ENCODE measurements around the gene LRRC74A.

LRRC74A gene

GRCh38 chr14:76810953-76811400 is 15.2 kb upstream of the LRRC74A start:
- DNase-seq: peak; percentile 37

- DNase-seq: no peak
Observed at GRCh38 chr14:76811561-76811960, 14.6 kb upstream of the LRRC74A start.

- no peak for DNase-seq
Observed at GRCh38 chr14:76812093-76812421, 14.2 kb upstream of the LRRC74A start.

GRCh38 chr14:76812422-76813383 is 13.5 kb upstream of the LRRC74A start, which contains the start of gene ANGEL1:
TSS of gene ANGEL1 (minus strand) at chr14:76812882. CDS start at chr14:76812827, 55 bp downstream.
- DNase-seq: peak; percentile 94

- DNase-seq: no peak
Observed at GRCh38 chr14:76814726-76815645, 11.2 kb upstream of the LRRC74A start.

- no peak for DNase-seq
Observed at GRCh38 chr14:76820700-76821099, 5.5 kb upstream of the LRRC74A start.

- no peak for DNase-seq
Observed at GRCh38 chr14:76827696-76828296, 1.6 kb downstream of the LRRC74A start.

GRCh38 chr14:76828339-76829012 is 2.3 kb downstream of the LRRC74A start:
- DNase-seq: no peak

GRCh38 chr14:76829013-76829365 is 2.8 kb downstream of the LRRC74A start:
- no peak for DNase-seq

GRCh38 chr14:76829650-76830421 is 3.6 kb downstream of the LRRC74A start:
- no peak for DNase-seq

- DNase-seq: no peak
Observed at GRCh38 chr14:76830556-76830955, 4.3 kb downstream of the LRRC74A start.

GRCh38 chr14:76832503-76832988 is 6.3 kb downstream of the LRRC74A start:
- no peak for DNase-seq

- DNase-seq: no peak
Observed at GRCh38 chr14:76833011-76833410, 6.8 kb downstream of the LRRC74A start.

- peak; percentile 62 for DNase-seq
Observed at GRCh38 chr14:76834241-76834661, 8.0 kb downstream of the LRRC74A start.

GRCh38 chr14:76836029-76836630 is 9.9 kb downstream of the LRRC74A start:
- no peak for DNase-seq

GRCh38 chr14:76837524-76837923 is 11.3 kb downstream of the LRRC74A start:
- no peak for DNase-seq

GRCh38 chr14:76842414-76842813 is 16.2 kb downstream of the LRRC74A start:
- no peak for DNase-seq

GRCh38 chr14:76844223-76844622 is 18.0 kb downstream of the LRRC74A start:
- DNase-seq: no peak

GRCh38 chr14:76846331-76847047 is 20.3 kb downstream of the LRRC74A start:
- DNase-seq: no peak

- no peak for DNase-seq
Observed at GRCh38 chr14:76848879-76849278, 22.7 kb downstream of the LRRC74A start.
